Right renal cortex interstitium (tissue), 3 donors: ENCODE results near the gene HBEGF. TPM values are rescaled to one million over a fixed set of nuclear protein-coding genes. Genes with fewer than 3 reads are reported as not detected.

ENCODE experiments used
- DNase-seq, 3 donors: peaks; one replicate each; pipeline ENCODE4 v3.0.0-alpha.2; 2013; ENCODE audit warnings: low read depth in 3 of 3, low spot score in 2 of 3
- polyA plus RNA-seq, 3 donors: library from polyadenylated mRNA; unstranded; fragments of 120-200 nt; gene quantifications; one replicate each; pipeline ENCODE4 v1.2.1, GENCODE V29; 2013; ENCODE audit not compliant: insufficient read length in 3 of 3

HBEGF gene
- polyA plus RNA-seq, 3 donors: 8.6 to 11.4 (median 10.0) TPM

GRCh38 chr5:140338336-140338735 is 8.1 kb downstream of the HBEGF start:
- no peak for DNase-seq

- no peak for DNase-seq
Observed at GRCh38 chr5:140337880-140338279, 8.5 kb downstream of the HBEGF start.

GRCh38 chr5:140336388-140336787 is 10.0 kb downstream of the HBEGF start:
- no peak for DNase-seq

- no peak for DNase-seq
Observed at GRCh38 chr5:140331638-140332037, 14.8 kb downstream of the HBEGF start.

- no peak for DNase-seq
Observed at GRCh38 chr5:140329739-140330481, 16.5 kb downstream of the HBEGF start.

- DNase-seq: no peak
Observed at GRCh38 chr5:140328036-140328764, 18.2 kb downstream of the HBEGF start.

- DNase-seq: no peak
Observed at GRCh38 chr5:140327589-140327988, 18.8 kb downstream of the HBEGF start.

GRCh38 chr5:140325486-140325885 is 20.9 kb downstream of the HBEGF start:
- no peak for DNase-seq

GRCh38 chr5:140324617-140325241 is 21.7 kb downstream of the HBEGF start:
- DNase-seq: no peak

- no peak for DNase-seq
Observed at GRCh38 chr5:140324041-140324600, 22.3 kb downstream of the HBEGF start.

GRCh38 chr5:140322751-140323731 is 23.4 kb downstream of the HBEGF start:
- no peak for DNase-seq

GRCh38 chr5:140321796-140322195 is 24.6 kb downstream of the HBEGF start:
- DNase-seq: no peak

- DNase-seq: no peak
Observed at GRCh38 chr5:140319833-140320232, 26.6 kb downstream of the HBEGF start.

GRCh38 chr5:140318792-140319191 is 27.6 kb downstream of the HBEGF start:
- DNase-seq: no peak

GRCh38 chr5:140317859-140318258 is 28.5 kb downstream of the HBEGF start:
- DNase-seq: no peak

GRCh38 chr5:140312791-140313189 is 33.6 kb downstream of the HBEGF start:
- DNase-seq: no peak

GRCh38 chr5:140312067-140312790 is 34.2 kb downstream of the HBEGF start:
- DNase-seq: no peak

GRCh38 chr5:140311011-140311467 is 35.4 kb downstream of the HBEGF start:
- DNase-seq: no peak

GRCh38 chr5:140310434-140310833 is 36.0 kb downstream of the HBEGF start:
- DNase-seq: no peak
